ENCODE results near the gene SHKBP1.
"Not testable (repeated sequence)": the region's sequence is repeated elsewhere in the genome, so short reads cannot be mapped to it uniquely, and the experiment has no call there.

SHKBP1 gene

GRCh38 chr19:40555978-40556689 lies 20.5 kb upstream of the SHKBP1 start:
- no peak for DNase-seq (ENCODE audit: low read depth in 3 of 3)

GRCh38 chr19:40556953-40557530 lies 19.6 kb upstream of the SHKBP1 start:
- DNase-seq (ENCODE audit: low read depth in 3 of 3): no peak

DNA sequence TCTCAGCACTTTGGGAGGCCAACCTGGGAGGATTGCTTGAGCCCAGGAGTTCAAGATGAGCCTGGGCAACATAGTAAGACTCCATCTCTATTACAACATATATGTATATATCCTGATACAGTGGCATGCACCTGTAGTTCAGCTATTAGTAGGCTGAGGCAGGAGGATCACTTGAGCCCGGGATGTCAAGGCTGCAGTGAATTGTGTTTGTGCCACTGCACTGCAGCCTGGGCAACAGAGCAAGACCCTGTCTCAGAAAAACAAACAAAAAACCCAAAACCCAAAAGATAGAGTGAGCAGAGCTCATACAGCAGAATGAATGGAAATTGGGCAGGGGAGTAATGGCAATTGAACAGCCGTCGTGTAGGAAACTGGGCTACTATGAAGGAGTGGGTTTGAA lies 17.3 kb upstream of the SHKBP1 start:
- no peak for DNase-seq (ENCODE audit: low read depth in 3 of 3)

- DNase-seq (ENCODE audit: low read depth in 3 of 3): no peak
Measured at GRCh38 chr19:40560092-40560507, 16.6 kb upstream of the SHKBP1 start.

GRCh38 chr19:40561947-40562346 lies 14.7 kb upstream of the SHKBP1 start:
- DNase-seq (ENCODE audit: low read depth in 3 of 3): no peak

- DNase-seq (ENCODE audit: low read depth in 3 of 3): not testable (repeated sequence)
Measured at GRCh38 chr19:40564535-40564934, 12.1 kb upstream of the SHKBP1 start.

- DNase-seq (ENCODE audit: low read depth in 3 of 3): no peak
Measured at GRCh38 chr19:40565355-40565754, 11.3 kb upstream of the SHKBP1 start.

GRCh38 chr19:40565910-40566495 lies 10.7 kb upstream of the SHKBP1 start:
- DNase-seq (ENCODE audit: low read depth in 3 of 3): no peak

DNA sequence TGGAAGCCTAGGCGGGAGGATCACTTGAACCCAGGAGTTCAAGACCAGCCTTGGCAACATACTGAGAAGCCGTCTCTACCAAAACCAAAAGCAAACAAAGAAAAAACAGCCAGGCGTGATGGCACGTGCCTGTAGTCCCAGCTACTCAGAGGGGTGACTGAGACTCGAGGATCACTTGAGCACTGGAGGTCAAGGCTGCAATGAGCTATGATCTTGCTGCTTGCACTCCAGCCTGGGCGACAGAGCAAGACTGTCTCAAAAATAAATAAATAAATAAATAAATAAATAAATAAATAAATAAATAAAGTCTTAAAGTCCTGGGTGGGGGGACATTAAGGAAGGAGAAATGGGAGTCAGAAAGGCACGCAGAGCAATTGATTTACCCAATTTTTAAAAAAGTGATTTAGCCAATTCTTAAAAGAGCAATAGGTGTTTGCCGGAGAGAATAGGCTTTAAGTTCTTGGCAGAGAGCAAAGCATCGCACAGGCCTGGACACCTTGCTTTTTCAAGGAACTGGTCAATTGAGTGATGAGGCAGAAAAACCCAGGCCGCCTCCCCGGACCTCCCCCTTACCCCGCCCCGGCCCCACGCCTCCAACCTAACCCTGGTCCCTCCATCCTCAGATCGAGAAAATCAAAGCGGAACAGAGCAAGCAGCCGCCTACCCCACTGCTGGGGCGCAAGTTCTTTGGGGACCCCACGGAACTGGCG lies 9.5 kb upstream of the SHKBP1 start:
- DNase-seq (ENCODE audit: low read depth in 3 of 3): no peak

GRCh38 chr19:40567750-40568494 lies 8.8 kb upstream of the SHKBP1 start:
- no peak for DNase-seq (ENCODE audit: low read depth in 3 of 3)

- peak; percentile 83 to 96 (median 90) for DNase-seq (ENCODE audit: low read depth in 3 of 3)
Measured at GRCh38 chr19:40570313-40571004, 6.2 kb upstream of the SHKBP1 start.

- no peak for DNase-seq (ENCODE audit: low read depth in 3 of 3)
Measured at GRCh38 chr19:40571005-40571318, 5.7 kb upstream of the SHKBP1 start.

- no peak for DNase-seq (ENCODE audit: low read depth in 3 of 3)
Measured at GRCh38 chr19:40571831-40572495, 4.7 kb upstream of the SHKBP1 start.

DNA sequence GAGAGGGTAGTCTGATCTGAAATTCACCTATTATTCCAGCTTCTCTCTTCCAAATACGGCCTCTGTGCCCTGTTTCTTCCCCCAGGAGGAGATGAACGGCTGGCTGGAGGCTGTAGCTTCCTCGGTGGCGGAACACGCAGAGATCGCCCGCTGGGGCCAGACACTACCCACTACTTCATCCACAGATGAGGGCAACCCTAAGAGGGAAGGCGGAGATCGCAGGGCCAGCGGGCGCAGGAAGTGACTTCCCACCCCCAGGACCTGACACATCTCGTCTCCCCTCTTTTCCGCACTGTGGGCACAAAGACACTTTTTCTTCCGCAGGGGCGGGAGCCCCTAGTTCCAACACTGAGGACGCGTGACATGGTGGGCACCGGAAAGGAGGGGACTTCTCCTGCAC lies 1.3 kb upstream of the SHKBP1 start:
- DNase-seq (ENCODE audit: low read depth in 3 of 3): no peak

GRCh38 chr19:40576151-40576584 lies 505 bp upstream of the SHKBP1 start:
- DNase-seq (ENCODE audit: low read depth in 3 of 3): no peak

DNA sequence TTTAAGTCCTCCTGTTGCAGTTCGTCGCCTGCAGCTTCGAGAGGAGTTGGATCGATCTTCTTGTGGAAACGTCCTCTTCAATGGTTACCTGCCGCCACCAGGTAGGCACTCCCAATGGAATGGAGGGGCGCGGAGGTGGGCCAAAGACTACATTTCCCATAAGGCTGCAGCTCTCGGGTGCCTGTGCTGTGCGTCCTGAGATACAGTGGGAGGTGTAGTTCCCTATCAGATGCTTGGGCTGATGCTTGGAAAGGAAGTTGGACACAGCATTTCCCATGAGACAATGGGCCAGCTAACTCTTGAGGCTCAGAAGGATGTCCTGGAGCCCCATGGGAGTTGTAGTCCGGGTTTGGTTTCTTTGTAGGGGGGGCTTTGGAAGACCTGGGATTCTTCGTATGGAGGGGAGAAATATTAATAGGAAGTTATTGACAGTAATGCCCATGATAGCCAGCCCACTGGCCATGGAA lies 1.8 kb downstream of the SHKBP1 start:
- DNase-seq (ENCODE audit: low read depth in 3 of 3): no peak

GRCh38 chr19:40580619-40581018 lies 3.9 kb downstream of the SHKBP1 start:
- DNase-seq (ENCODE audit: low read depth in 3 of 3): no peak

GRCh38 chr19:40581531-40581930 lies 4.9 kb downstream of the SHKBP1 start:
- no peak for DNase-seq (ENCODE audit: low read depth in 3 of 3)

- no peak for DNase-seq (ENCODE audit: low read depth in 3 of 3)
Measured at GRCh38 chr19:40582467-40582866, 5.8 kb downstream of the SHKBP1 start.

DNA sequence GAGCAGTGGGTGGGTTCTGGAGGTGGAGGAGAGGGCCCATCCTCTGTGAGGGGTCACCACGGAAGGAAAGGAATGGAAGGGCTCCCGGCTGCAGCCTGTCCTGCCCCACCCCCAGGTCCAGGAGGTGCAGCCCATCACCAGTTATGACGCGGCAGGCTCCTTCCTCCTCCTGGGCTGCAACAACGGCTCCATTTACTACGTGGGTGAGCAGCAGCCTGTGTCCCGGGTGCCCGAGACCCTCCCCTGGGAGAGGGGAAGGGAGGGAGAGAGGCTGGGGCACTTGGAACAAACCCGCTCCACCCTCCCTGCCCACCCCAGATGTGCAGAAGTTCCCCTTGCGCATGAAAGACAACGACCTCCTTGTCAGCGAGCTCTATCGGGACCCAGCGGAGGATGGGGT lies 6.6 kb downstream of the SHKBP1 start:
- DNase-seq (ENCODE audit: low read depth in 3 of 3): no peak

- no peak for DNase-seq (ENCODE audit: low read depth in 3 of 3)
Measured at GRCh38 chr19:40584007-40584406, 7.3 kb downstream of the SHKBP1 start.
